ENCODE results near the gene CCDC89.

The CCDC89 gene

DNA sequence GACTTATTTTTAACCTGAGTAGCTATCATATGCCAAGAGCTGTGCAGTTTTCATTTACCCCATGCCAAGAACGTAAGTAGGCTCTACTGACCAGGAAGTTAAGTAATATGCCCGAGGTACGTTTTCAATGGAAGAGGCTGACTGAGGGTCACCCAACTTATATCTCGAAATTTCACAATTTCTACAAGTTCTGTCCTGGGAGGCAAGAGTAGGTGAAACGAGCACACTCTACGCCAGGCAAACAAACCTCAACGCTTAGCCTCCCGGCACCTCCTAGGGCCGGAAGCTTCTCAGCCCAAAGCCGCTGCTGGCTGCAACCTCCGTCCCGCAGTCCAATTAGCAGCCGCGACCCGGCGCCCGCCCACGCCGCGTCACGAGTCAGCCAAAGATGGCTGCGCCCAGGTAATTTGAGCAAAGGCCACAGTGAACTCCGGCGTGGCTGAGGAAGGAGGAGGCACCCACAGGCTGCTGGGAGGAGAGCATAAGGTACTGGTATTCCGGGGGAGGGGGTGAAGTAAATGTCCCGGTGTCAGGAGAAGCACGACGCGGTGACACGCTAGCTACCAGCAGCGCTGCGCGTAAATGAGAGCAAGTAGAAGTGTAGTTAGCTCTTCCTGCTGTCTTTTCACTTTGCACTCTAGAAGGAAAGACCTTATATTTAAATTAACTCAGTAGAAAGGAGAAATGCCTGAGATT lies 38.2 kb downstream of the CCDC89 start, which contains the start of gene TMEM126A:
Gene TMEM126A, plus strand, starts transcription at position 364 of the 696 bp plus-strand sequence. CDS start 2,289 bp downstream, outside the sequence.
- peak; percentile 88 for DNase-seq

DNA sequence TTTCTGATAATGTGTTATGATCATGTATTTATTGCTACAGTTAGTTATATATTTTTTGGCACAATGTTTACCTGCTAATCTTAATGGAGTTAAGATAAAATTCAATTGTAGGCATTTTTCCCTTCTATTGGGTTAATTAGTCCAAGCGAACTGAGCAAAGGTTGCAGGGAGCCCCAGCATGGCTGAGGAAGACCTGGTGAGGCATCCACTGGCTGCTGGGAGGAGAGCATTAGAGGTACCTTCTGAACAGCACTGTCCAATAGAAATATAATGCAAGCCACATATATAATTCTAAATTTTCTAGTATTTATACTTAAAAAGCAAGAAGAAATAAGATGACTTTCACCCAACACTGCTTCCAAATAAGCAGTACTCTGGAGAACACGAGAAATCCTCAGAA lies 38.9 kb downstream of the CCDC89 start:
- no peak for DNase-seq

DNA sequence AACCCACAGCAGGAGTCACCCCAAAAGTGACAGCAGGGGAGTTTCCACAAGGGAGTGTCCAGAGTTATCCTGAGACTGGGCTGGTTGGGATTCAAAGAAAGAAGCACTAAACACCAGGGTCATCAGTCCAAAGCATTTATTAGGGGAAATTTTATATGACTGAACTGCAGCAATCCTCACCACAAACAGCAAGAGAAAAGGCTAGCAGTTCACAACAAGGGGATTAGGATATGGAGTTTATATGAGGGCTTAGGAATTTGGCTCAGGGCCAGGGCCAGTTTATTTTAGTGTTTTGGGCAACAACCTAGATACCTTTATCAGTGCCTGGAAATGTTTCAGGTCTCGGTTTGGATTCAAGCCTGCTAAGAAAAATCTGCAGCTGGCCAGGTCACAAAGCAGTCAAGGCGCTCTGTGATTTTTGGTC lies 42.8 kb downstream of the CCDC89 start:
- DNase-seq, result no peak

DNA sequence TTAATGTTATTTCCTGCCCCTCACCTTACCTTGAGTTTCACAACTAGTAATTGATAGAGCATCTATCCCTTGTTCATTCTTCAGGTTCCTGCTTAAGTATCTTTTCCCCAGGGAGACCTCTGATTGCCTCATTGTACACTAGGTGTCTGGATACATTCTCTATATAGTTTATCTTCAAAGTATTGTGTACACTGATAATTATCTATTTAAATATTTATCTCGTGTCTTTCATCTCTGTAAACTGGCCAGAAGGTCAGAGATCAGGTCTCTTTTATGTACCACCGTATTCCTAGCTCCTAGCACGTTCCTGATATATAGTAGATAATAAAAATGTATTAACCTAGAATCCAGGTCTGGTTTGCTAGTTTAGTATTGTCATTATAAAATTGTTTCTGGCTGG lies 51.2 kb downstream of the CCDC89 start:
- DNase-seq, result no peak

Measured in NCI-H1105 treated with DMSO at 0.1 percent for 48 hours (cell line).